Measurements from ENCODE around the gene SYNM.

Gene SYNM

GRCh38 chr15:99085413-99086326 is 19.2 kb upstream of the SYNM start:
- no peak for DNase-seq

- DNase-seq, result no peak
Measured at GRCh38 chr15:99086327-99086667, 18.6 kb upstream of the SYNM start.

- no peak for DNase-seq
Measured at GRCh38 chr15:99087405-99087943, 17.4 kb upstream of the SYNM start.

GRCh38 chr15:99090011-99090699 is 14.7 kb upstream of the SYNM start:
- no peak for DNase-seq

GRCh38 chr15:99090938-99091337 is 13.9 kb upstream of the SYNM start:
- no peak for DNase-seq

- no peak for DNase-seq
Measured at GRCh38 chr15:99092554-99093172, 12.2 kb upstream of the SYNM start.

GRCh38 chr15:99095626-99096025 is 9.3 kb upstream of the SYNM start:
- no peak for DNase-seq

GRCh38 chr15:99096173-99096893 is 8.5 kb upstream of the SYNM start:
- no peak for DNase-seq

- no peak for DNase-seq
Measured at GRCh38 chr15:99096894-99097426, 7.9 kb upstream of the SYNM start.

GRCh38 chr15:99097441-99098410 is 7.2 kb upstream of the SYNM start:
- DNase-seq, result no peak

- no peak for DNase-seq
Measured at GRCh38 chr15:99098426-99098825, 6.5 kb upstream of the SYNM start.

GRCh38 chr15:99098991-99099390 is 5.9 kb upstream of the SYNM start:
- no peak for DNase-seq

- no peak for DNase-seq
Measured at GRCh38 chr15:99099661-99100060, 5.2 kb upstream of the SYNM start.

- DNase-seq, result peak; percentile 21 to 59
Measured at GRCh38 chr15:99100245-99101173, 4.4 kb upstream of the SYNM start.

- no peak for DNase-seq
Measured at GRCh38 chr15:99101501-99101900, 3.4 kb upstream of the SYNM start.

- no peak for DNase-seq
Measured at GRCh38 chr15:99102332-99103235, 2.3 kb upstream of the SYNM start.

GRCh38 chr15:99103279-99103678 is 1.6 kb upstream of the SYNM start:
- no peak for DNase-seq

GRCh38 chr15:99105514-99106341 is 848 bp downstream of the SYNM start:
- peak; percentile 44 to 75 for DNase-seq

Data from SW 1271 (cell line).